ENCODE data around the gene KCNQ1.

KCNQ1 gene

GRCh38 chr11:2738551-2739431 lies 294.0 kb downstream of the KCNQ1 start:
- no peak for DNase-seq

GRCh38 chr11:2739531-2740274 lies 294.9 kb downstream of the KCNQ1 start:
- no peak for DNase-seq

GRCh38 chr11:2740275-2740940 lies 295.6 kb downstream of the KCNQ1 start:
- peak; percentile 13 for DNase-seq

GRCh38 chr11:2741006-2741376 lies 296.2 kb downstream of the KCNQ1 start:
- peak; percentile 11 for DNase-seq

DNA sequence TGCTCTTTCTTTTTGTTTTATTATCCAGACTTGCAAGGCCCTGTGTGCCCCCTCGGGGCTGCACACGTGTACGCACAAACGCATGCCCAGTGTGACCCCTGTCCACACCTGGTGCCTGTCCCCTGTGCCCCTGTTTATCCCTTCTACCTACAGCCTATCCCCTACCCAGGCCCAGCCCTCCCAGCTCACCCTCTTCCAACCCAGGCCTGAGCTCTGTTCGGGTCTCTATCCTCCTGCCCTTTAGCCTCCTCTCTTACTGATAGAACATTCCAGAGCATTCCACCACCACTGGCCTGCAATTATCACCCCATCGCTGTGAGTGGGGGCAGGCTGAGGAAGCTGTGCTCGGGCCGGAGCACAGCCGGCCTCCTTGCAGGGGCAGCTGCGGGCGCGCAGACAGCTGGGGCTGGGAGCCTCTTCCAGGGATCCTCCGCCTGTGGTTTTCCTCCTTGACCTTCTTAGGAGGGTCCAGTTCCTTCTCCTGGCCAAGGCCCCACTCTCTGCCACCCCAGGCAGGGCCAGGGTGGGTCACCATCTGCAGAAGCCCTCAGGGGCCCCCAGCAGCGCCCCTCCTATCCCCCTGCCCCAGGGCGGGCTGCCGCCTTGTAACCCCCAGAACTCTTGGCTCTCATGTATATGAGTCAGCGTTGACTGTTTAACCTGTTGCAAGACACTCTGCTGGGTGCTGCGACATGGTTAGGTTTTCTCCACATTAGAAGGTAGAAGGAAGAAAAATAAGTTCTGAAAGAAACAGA lies 296.7 kb downstream of the KCNQ1 start:
- DNase-seq, result peak; percentile 60

GRCh38 chr11:2742201-2742600 lies 297.4 kb downstream of the KCNQ1 start:
- DNase-seq, result no peak

DNA sequence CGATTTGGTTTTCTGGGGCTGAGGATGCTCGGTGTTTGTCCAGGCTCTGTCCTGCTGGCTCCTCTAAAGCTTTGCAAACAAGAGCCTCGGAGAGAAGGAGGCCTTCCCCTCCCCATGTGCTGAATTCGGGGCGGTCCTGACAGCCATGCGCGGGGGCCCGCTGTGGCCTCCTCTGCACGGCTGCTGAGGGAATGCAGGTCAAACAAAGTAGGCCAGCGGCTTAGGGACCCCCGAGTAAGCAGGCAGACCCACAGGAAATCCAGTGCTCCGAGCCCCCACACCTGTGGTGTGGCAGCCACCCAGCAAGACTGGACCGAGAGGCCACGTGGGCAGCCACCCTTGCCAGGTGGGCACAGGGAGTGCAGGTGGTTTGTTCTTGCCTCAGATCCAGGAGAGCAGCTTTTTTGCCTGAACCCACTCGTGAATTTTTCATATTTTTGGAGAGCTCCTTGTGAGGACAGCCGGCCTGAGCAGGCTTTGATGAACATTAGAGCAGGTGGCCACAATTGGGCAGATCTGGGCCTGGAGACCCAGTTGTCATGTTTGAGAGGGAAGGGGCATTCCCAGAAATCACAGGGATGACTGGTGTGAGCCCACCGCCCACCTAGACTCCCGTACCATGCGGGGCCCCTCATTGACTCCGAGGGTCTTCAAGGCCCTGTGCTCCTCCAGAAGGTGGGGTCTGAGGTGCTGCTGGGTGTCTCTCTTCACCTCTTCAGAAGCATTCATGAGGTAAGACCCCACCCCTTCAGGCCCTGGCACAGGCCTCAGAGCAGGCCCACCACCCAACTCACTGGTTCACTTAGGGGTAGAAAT lies 298.0 kb downstream of the KCNQ1 start:
- DNase-seq, result peak; percentile 18

GRCh38 chr11:2743427-2744110 lies 298.8 kb downstream of the KCNQ1 start:
- peak; percentile 18 for DNase-seq

DNA sequence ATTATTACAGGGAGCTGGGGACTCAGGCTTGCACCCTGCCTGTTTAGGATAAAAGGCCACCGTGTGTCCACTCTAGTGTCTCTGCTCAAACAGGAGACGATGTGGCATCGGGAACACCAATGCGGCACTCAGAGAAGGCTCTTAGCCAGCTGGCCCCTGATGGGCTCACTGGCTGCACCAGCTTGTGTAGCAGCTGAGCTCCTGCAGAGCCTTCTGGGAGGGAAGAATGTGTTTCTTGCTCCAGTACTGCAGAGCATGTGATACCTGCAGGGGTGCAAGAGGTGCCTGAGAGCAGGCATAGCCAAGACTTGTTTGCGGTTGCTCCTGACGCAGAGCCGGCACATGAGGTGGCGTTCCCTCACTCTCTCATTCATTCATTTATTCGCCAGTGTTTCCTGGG lies 299.4 kb downstream of the KCNQ1 start:
- DNase-seq, result peak; percentile 8

DNA sequence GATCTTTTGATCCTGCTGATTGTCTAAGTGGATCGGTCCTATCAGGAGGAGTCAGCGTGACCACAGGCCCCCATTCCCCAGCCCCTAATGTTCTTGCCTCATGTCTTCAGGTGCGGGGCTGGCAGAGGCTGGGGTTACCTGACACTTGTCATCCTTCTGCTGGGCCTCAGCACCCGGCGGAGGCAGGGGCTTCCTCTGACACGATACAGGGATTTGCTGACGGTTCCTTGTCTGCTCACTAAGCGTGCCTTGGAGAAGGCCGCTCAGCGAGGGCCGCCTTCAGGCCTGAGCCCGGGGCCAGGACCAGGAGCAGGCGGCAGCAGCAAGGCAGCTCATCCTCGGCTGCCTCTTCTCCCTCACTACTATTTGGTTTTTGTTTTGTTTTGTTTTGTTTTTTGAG lies 300.7 kb downstream of the KCNQ1 start:
- no peak for DNase-seq

DNA sequence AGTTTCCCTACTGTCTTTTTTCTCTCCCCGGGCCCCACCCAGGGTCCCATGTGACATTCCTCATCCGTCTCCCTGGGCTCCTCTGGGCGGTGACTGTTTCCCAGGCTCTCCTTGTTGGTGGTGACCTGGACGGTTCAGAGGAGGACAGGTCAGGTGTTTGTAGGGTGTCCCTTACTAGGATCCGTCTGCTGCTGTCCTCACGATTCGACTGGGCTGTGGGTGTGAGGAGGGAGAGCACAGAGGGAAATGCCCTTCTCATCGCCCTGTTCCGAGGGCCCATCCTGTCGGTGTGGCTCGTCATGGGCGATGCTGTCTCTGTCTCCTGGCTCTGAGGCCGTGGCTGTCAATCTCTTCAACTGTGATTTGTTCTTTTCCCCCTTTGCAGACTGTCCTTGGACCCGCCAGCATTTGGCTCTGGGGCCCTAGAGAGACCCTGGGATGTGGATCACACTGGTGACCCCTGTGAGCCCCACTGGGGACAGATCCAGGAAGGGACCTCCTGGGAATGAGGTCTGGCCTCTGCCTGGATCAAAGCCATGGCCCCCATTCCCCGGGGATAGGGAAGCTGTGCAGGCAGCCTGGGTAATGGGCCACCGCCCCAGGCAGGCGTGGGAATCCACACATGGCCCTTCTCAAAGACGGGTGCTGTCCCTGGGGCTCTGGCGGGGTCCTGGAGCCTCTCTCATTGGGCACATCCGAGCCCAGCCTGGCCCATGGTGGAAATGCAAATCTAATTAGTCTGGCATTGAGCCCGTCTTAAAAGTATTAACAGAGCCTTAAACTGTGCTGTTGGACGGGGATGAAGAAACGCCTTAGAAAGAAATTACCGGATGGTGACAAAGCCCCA lies 301.8 kb downstream of the KCNQ1 start:
- peak; percentile 9 for DNase-seq

DNA sequence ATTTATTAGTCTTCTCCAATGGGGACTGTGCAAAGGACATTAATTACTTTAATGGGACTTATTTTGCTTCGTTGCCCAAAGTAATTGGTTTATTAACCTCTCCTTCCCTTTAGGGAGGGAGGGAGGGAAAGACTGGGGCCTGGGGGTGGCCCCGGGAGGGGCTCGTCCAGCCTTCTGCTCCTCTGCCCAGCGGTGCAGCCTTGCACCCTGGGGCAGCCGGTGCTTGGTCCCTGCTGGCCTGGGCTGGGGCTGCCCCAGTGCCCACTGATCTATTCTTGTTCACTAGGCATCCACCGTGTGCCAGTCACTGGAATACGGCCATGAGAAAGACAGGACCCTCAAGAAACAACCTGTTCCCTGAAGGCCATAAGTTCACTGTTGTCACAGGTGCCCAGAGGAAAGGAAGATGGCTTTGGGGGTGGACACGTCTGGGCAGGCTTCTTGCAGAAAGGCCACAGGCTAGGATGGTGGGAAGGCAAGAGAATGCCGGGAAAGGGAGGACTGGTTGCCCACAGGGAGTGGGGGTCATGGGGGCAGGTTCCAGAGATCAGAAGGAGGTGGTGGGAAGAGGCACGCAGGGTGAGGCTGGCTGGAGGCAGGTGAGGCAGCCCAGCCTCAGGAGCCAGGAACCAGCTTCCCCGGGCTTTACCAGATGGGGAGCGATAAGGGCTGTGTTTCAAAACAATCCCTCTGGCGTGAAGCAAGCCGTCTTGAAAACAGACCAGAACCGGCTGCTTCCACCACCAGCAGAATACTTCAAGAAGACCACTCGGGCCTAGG lies 302.6 kb downstream of the KCNQ1 start:
- DNase-seq, result peak; percentile 10

DNA sequence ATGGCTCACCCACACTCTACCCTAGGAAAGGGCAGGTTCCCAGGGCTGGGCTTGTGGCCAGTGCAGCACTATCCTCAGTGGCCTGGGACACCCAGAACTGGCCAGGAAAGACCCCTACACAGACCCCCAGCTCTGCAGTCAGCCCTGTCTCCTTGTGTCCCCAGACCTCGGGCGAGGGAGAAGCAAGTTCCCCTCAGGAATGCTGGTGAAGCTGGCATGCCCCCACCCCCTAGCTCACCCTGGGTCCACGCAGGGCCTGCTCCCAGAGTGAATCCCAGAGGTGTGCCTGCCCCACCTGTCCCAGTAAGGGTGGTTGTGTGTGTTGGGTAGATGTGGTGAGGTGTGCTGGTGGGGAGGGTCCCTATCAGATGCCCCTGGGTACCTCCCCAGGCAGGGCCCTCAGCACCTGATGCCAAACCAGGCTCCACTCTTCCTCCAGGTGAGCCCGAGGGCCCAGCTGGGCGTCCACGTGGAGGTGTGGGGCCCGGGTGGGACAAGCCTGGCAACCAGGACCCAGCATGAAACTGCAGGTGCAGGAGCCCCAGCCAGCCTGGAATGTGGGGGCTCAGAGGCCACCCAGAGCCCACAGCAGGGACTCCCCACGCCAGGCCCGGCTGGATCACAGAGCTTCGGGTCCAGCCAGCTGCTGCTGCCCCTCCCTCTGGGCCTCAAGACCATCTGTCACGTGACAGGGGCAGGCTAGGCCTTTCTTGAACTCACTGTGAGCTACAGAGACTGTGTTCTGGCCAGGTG lies 303.4 kb downstream of the KCNQ1 start:
- peak; percentile 17 for DNase-seq

DNA sequence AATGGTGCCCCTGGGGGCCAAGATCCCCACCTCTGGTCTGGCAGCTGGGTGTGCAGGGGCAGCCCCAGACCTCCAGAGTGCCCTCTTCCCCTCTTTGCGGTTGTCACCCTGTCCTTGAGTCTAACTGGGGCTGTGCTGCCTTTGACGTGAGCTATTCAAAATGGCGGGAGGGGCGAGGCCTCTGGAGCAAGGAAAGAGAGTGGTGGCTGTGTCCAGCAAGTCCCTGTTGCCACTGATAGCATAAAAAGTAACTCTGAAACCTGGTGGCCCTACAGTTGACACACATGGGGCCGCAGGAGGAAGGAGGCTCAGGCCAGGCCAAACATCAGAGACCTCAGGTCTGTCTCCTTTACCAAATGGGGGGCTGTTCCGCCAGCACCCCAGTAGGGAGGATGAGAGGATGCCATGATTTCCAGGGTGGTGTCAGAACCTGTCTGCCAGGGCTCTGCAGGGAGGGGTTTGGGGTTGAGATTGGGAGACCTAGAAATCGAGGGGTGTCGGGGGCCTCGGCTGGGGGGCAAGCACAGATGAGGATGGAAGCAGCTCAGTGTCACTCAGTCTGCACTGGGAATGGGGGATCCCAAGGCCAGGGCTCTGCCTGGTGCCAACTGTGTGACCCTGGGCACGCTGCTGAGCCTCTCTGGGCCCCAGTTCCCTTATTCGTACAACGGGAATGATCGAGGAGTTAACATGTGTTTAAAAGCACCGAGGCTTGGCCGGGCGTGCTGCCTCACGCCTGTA lies 304.2 kb downstream of the KCNQ1 start:
- no peak for DNase-seq

DNA sequence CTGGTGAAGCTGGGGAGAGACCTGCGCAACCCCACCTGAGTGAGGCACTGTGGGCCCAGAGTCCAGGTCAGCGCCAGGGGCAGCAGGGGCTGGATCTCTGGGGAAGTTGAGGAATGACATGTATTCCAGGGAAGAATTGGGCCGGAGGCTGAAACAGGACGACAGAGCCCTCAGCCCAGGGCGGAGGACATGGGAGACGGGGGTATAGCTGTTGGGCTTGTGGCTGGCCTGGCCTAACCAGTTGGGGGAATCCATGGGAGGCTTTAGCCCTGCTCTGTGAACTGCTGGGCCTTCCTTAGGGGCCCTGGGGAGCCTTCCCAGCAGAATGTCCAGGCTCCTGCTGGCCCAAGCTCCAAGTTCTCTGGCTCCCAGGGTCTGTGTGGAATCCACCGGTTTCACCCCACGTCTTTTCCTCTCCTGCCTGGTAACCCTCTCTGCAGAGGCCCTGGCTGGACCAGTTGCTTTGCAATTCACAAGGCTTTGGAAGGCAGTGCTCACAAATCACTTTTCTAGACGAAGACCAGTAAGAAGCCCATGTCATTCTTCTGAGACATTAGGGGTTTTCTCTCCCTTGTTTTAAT lies 305.4 kb downstream of the KCNQ1 start:
- DNase-seq, result peak; percentile 11

GRCh38 chr11:2750682-2751522 lies 306.1 kb downstream of the KCNQ1 start:
- DNase-seq, result peak; percentile 17

All from right hindlimb (tissue), 1 donor.